OCI-LY1 (cell line): Measurements from ENCODE around the gene PLOD2.

Source experiments
- H2AFZ ChIP-seq: fragments of 200-600 bp; sonication (generic), shearing (Covaris generic); 2 replicates; pipeline ENCODE4 v1.6.0; 2014; ENCODE audit warnings: antibody characterized with exemption, mild to moderate bottlenecking, low read length
- H3F3A ChIP-seq: fragments of 200-600 bp; sonication (generic), shearing (Covaris generic); 2 replicates; pipeline ENCODE4 v1.6.0; 2014; ENCODE audit warnings: mild to moderate bottlenecking, antibody characterized with exemption, low read length, moderate library complexity; ENCODE audit not compliant: insufficient read depth
- H3K27ac ChIP-seq: fragments of 200-600 bp; sonication (generic); 2 replicates; pipeline ENCODE4 v1.5.1; 2014; ENCODE audit warnings: low read length, mixed run types, mild to moderate bottlenecking, low read depth; ENCODE audit not compliant: poor library complexity, severe bottlenecking
- H3K27me3 ChIP-seq: fragments of 200-600 bp; sonication (generic); 2 replicates; pipeline ENCODE4 v1.6.0; 2014; ENCODE audit warnings: antibody characterized with exemption, mild to moderate bottlenecking, low read length, moderate library complexity; ENCODE audit not compliant: insufficient read depth
- H3K36me3 ChIP-seq: fragments of 200-600 bp; sonication (generic); 2 replicates; pipeline ENCODE4 v1.6.1; 2014; ENCODE audit warnings: mild to moderate bottlenecking, antibody characterized with exemption, low read length, moderate library complexity, mixed read lengths; ENCODE audit not compliant: insufficient read depth
- H3K4me1 ChIP-seq: fragments of 200-600 bp; sonication (generic); 2 replicates; pipeline ENCODE4 v1.5.1; 2014; ENCODE audit warnings: mild to moderate bottlenecking, low read length, moderate library complexity; ENCODE audit not compliant: insufficient read depth, severe bottlenecking
- H3K4me2 ChIP-seq: fragments of 200-600 bp; sonication (generic), shearing (Covaris generic); 2 replicates; pipeline ENCODE4 v1.6.1; 2014; ENCODE audit warnings: low read length
- H3K4me3 ChIP-seq: fragments of 200-600 bp; sonication (generic); 2 replicates; pipeline ENCODE4 v1.5.1; 2014; ENCODE audit warnings: low read length, low read depth, mild to moderate bottlenecking, mixed read lengths; ENCODE audit not compliant: poor library complexity, severe bottlenecking
- H3K79me2 ChIP-seq: fragments of 200-600 bp; shearing (Covaris generic); 2 replicates; pipeline ENCODE4 v1.6.1; 2016; ENCODE audit warnings: mixed run types, low read length, mixed read lengths; ENCODE audit not compliant: insufficient read depth
- H3K9ac ChIP-seq: fragments of 200-600 bp; sonication (generic), shearing (Covaris generic); 2 replicates; pipeline ENCODE4 v1.6.1; 2014; ENCODE audit warnings: mild to moderate bottlenecking, low read length, mixed read lengths
- H3K9me2 ChIP-seq: fragments of 200-600 bp; sonication (generic), shearing (Covaris generic); 2 replicates; pipeline ENCODE4 v1.6.1; 2014; ENCODE audit warnings: low read depth, mild to moderate bottlenecking, low read length, mixed read lengths
- H3K9me3 ChIP-seq: fragments of 200-600 bp; shearing (Covaris generic); 2 replicates; pipeline ENCODE4 v1.6.1; 2014; ENCODE audit warnings: low read length, mixed read lengths
- H4K20me1 ChIP-seq: fragments of 200-600 bp; sonication (generic), shearing (Covaris generic); 2 replicates; pipeline ENCODE4 v1.6.0; 2016; ENCODE audit warnings: mild to moderate bottlenecking, low read length; ENCODE audit not compliant: insufficient read depth
- EZH2 ChIP-seq: fragments of 200-600 bp; sonication (generic), shearing (Covaris generic); IDR thresholded peaks from 2 replicates; pipeline ENCODE4 v1.8.0; 2017; ENCODE audit warnings: borderline replicate concordance, mixed run types, mild to moderate bottlenecking, antibody characterized with exemption, low read length, moderate library complexity, mixed read lengths
- TF ChIP-seq, protein P1 (sequence below): fragments of 200-600 bp; sonication (generic), shearing (Covaris generic); IDR thresholded peaks from 2 replicates; pipeline ENCODE4 v1.5.1; 2017; ENCODE audit warnings: mild to moderate bottlenecking, antibody characterized with exemption, low read length, moderate library complexity, mixed read lengths

The PLOD2 gene

DNA sequence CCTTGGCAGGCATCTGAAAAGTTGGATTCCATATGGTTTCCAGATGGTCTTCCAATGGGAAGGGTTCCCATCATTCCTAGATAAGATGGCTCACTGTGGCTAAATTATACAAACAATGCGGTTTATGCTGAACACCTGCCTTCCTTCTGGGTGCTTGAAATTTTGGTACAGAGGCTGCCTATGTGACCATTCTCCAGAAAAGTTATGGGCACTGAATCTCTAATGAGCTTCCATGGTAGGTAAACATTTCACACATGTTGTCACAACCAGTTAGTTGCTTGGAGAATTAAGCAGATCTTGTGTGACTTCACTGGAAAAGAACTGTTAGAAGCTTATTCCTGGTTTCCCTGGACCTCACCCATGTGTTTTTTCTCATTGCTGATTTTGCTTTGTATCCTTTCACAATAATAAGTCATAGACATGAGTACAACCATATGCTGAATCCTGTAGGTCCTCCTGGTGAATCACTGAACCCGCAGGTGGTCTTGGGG, 30.1 kb downstream of the PLOD2 start:
- Histone ChIP-seq H4K20me1 (no peaks in the 10 kb centered on the region), H3K36me3 (no peaks in the 10 kb centered on the region), H3K27me3 (no peaks in the 10 kb centered on the region), H3K9me2 (no peaks in the 10 kb centered on the region), H3K4me3 (no peak overlapping the region), H3K9me3 (no peaks in the 10 kb centered on the region), H3K9ac (no peak overlapping the region), H3K4me1 (no peaks in the 10 kb centered on the region), H3K27ac (no peak overlapping the region), H3K4me2 (no peak overlapping the region), H3K79me2 (no peaks in the 10 kb centered on the region), H3F3A (no peaks in the 10 kb centered on the region), H2AFZ (no peak overlapping the region)
- TF ChIP-seq EZH2 = no peak
- TF ChIP-seq, protein P1, sequence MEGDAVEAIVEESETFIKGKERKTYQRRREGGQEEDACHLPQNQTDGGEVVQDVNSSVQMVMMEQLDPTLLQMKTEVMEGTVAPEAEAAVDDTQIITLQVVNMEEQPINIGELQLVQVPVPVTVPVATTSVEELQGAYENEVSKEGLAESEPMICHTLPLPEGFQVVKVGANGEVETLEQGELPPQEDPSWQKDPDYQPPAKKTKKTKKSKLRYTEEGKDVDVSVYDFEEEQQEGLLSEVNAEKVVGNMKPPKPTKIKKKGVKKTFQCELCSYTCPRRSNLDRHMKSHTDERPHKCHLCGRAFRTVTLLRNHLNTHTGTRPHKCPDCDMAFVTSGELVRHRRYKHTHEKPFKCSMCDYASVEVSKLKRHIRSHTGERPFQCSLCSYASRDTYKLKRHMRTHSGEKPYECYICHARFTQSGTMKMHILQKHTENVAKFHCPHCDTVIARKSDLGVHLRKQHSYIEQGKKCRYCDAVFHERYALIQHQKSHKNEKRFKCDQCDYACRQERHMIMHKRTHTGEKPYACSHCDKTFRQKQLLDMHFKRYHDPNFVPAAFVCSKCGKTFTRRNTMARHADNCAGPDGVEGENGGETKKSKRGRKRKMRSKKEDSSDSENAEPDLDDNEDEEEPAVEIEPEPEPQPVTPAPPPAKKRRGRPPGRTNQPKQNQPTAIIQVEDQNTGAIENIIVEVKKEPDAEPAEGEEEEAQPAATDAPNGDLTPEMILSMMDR = no peak

DNA sequence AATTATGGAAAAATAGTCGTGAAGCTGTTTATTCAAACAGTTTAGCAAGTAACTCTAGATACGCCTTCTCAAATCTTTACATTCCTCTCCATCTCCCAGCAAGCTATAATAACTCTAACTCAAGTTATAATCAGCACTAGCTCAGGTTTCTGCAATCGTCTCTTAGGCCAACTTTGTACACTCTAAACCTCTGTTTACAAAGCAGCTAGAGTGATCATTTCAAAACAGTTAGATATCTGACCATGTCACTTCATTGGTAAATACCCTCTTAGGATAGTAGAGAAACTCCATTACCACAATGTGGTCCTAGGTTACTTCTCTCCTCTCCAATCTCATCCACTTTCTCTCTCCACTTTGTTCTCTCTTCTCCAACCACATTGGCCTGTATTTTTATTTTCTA, 31.2 kb downstream of the PLOD2 start:
- Histone ChIP-seq H3K4me2 (no peak overlapping the region), H3K4me1 (no peaks in the 10 kb centered on the region), H3K9me3 (no peaks in the 10 kb centered on the region), H3K27me3 (no peaks in the 10 kb centered on the region), H3K4me3 (no peak overlapping the region), H2AFZ (no peak overlapping the region), H3K9me2 (no peaks in the 10 kb centered on the region), H3F3A (no peaks in the 10 kb centered on the region), H3K27ac (no peak overlapping the region), H4K20me1 (no peaks in the 10 kb centered on the region), H3K9ac (no peak overlapping the region), H3K79me2 (no peaks in the 10 kb centered on the region), H3K36me3 (no peaks in the 10 kb centered on the region)
- no peak for TF ChIP-seq EZH2
- TF ChIP-seq, protein P1 = no peak

DNA sequence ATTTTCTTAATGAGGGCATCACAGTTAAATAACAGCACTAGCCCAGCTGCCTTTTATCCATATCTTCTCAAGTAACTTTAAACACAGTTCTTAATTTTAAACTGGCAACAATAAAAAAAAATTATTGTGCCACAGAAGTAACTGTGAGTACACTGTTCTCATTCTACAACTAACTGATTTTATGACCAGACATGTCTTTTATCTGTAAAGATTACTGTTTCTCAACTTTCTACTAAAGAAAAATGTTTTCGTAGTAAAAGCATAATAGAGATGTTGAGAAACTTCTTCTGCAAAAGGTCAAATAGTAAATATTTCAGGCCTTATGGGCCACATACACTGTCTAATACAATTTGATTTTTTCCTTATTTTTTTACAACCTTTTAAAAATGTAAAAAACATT, 32.0 kb downstream of the PLOD2 start:
- Histone ChIP-seq H3K4me1 (no peaks in the 10 kb centered on the region), H3F3A (no peaks in the 10 kb centered on the region), H3K27me3 (no peaks in the 10 kb centered on the region), H3K4me2 (no peak overlapping the region), H3K9me2 (no peaks in the 10 kb centered on the region), H3K27ac (no peak overlapping the region), H3K36me3 (no peaks in the 10 kb centered on the region), H3K79me2 (no peaks in the 10 kb centered on the region), H3K4me3 (no peak overlapping the region), H3K9ac (no peak overlapping the region), H3K9me3 (no peaks in the 10 kb centered on the region), H4K20me1 (no peaks in the 10 kb centered on the region), H2AFZ (no peak overlapping the region)
- TF ChIP-seq EZH2 = no peak
- TF ChIP-seq, protein P1 = no peak
